HT-29 (cell line): ENCODE measurements around the gene RANBP1. TPM values are rescaled to one million over a fixed set of nuclear protein-coding genes. Genes with fewer than 3 reads are reported as not detected.

Source experiments
- DNase-seq: peaks from one replicate; pipeline ENCODE4 v3.0.0-alpha.2; 2015; ENCODE audit warnings: low spot score
- total RNA-seq: library from RNA; depleted of rRNA; stranded (reverse); fragments of >200 nt; shearing (Covaris generic); gene quantifications from 2 replicates; pipeline ENCODE4 v1.2.3, GENCODE V29; 2014

The RANBP1 gene
- total RNA-seq, 1 experiment from 2014 or later: 978 TPM

DNA sequence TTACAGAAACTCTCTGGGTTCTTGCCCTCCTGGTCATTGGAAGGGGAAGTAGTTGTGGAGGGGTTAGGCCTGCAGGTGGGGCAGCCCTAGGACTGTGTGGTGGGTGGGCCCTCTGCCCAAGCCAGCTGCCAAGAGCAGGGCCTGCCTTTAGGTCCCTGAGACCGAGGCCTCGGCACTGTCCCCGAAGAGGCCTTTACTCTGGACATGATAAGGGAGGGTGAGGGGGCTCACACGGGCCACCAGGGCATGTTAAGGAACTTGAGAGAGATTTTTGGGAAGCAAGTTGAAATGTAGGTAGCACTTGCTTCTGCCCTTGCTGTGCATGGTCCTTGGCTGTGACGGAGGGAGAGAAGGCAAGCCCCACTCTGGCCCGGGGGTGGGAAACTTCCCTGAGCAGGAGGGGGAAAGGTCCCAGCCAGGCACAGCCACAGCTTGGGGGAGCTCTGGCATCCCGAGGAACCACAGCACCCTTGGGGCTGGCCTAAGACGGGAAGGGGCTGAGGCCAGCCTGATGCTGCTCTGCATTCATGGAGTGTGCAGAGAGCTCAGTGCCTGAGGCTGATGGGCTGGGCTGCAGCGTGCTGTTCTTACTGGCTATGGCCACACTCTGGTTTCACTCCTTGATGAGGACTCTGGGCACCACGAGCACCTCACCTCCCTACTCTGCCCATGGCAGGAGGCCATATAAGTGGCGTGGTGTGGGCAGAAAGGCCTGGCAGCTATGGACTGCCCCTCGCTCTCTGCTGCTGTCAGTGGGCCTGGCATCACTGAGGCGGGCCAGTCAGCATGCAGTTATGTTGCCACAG, 7.8 kb upstream of the RANBP1 start:
- no peak for DNase-seq

DNA sequence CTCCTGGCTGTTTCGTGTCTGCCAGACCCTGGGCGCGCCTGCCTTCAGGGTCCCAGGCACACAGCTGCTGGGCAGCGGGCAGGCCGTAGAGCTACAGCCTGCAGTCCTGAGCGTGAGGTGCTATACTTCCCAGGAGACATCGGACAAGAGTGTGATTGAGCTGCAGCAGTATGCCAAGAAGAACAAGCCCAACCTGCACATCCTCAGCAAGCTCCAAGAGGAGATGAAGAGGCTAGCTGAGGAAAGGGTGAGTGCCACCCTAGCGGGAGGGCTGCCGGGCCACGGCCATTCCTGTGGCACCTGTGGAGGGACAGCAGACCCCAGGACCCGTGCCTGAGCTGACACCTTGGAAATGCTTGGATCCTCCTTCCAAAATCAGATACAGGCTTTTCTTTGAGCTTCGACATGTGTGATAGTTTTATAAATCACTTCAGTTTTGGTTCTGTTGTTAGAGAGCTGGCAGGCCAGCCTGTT, 7.1 kb upstream of the RANBP1 start:
- DNase-seq: no peak

DNA sequence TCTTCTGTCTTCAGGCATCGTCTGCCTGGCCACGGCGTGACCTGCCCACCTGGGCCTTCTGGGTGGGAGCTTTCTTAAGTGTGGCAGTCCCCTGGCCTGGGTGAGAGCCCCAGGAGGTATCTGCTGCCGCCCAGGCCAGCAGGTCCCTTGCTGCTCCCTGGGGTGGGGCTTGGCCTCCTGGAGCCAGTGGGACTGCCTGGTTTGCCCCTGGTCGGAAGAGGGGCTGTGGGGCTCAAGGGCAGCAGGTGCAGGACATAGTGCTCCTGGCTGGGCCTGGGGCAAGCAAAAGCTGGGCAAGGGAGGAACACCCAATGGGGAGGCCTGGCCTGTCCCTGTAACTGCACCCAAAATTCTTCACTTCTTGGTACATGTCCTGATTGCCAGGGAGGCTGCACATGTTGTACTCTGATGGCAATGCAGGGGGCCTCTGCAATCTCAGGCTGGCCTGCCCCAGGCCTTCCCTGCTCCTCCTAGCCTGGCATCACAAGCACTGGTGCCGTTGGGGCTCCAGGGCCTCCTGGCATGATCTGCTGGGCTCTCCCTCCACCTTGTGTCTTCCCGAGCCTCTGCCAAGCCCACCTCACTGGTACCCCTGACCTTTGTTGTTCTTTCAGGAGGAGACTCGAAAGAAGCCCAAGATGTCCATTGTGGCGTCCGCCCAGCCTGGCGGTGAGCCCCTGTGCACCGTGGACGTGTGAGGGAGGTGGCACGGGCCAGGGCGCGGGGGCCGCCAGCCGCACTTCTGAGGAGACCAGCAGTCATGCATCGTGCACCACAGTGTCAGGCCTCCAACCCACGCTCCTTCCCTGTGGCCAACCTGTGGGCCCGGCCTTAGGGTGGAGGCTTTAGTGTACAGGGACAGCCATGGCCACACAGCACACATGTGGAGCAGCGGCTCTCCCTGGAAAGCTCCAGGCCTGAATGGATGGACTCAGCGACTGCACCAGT, 6.2 kb upstream of the RANBP1 start:
- DNase-seq: no peak

DNA sequence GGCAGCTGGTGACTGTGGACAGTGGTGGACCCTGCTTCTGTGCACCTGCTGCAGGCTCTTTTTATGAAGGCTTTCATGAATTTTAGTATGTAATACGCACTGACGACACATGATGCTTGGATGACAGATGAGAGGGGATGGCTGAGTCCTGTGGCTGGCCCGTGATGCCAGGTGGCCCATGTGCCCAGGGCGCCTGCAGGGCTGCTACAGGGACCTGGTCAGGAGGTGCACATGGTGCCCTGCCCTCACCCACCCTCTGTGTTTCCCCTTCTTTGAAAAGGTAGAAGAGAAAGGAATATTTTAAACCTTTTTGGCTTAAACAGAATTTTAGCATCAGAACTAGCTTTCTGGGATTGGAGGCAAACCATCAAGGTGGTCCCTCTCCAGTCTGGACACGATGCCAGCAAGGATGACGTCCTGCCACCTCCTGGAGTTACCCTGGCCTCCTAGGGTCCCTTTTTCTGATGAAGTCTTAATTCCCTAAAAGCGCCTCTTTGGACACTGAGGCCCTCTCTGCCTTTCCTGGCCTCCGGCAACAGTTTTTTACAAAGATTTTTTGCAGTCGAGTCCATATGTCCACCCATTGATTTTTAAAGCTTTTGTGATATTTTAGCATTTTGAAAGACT, 5.4 kb upstream of the RANBP1 start:
- no peak for DNase-seq

DNA sequence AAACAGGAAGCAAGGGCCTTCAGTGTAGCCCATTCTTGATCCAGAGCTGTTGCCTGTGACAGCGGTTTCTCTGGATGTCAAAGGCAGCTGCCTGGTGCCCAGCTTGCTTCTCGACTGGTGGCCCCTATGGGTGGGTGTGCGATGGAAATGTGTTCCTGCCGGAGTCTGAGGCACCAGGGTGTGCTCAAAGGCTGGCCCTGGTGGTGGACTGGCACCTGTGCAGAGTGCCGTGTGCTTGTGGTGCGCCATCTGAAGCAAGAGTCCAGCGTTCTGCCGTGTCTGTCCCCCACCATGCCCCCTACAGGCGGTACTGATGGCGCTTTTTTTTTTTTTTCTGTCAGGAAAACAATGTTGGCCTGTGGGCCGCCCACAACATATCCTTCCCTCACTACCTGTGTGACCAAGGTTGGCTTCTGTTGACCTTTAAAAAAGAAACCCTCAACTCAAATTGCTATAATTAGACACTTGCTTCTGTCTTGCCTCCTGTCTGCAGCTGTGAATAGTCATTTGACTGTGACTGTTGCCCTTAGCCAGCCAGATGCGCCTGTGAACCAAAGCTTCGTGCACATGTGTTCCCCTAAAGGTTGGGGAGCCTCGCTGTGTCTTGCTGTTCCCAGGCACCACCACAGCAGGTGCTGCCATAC, 4.7 kb upstream of the RANBP1 start:
- peak; percentile 78 for DNase-seq

DNA sequence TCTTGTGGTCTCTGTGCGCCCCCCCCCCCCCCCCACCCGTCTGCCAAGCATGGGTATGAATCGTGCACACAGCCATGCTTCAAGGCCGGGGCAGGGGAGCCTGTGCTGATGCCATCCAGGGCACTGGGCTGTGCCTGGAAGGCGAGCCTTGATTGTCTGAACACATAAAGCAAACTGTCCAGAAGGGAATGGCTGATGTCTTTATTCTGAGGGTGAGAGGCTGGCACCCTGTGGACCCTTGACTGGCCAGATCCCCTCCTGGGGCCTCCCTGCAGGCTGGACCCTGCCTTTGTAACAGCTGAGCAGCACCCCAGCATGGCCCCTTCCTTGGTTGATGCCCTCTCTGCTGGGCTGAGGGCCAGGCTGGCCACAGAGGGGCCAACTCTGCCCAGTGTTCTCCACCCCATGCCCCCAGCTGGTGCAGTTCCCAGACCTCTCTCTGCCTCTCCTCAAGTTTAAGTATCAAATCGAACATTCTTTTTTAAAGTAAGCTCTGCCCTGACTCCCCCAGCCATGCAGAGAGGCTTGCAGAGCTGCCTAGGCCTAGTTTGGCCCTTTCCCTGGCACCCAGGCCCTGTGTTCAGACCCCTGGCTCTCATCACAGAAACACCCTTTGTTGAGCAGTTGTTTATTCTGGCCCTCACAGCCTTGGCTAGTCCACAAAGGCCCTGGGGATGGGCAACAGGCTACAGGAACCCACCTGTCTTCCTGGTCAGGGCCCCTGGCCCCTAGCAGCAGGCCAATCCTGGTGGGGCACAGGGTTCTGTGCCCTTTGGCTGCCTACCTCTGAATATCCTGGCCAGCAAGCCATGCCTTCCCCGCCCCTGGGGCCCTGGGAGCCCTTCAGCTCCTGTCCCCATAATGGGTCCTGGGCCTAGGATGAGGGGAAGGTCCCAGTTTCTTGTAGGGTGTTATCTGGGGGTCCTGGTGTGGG, 3.9 kb upstream of the RANBP1 start:
- DNase-seq: peak; percentile 17

DNA sequence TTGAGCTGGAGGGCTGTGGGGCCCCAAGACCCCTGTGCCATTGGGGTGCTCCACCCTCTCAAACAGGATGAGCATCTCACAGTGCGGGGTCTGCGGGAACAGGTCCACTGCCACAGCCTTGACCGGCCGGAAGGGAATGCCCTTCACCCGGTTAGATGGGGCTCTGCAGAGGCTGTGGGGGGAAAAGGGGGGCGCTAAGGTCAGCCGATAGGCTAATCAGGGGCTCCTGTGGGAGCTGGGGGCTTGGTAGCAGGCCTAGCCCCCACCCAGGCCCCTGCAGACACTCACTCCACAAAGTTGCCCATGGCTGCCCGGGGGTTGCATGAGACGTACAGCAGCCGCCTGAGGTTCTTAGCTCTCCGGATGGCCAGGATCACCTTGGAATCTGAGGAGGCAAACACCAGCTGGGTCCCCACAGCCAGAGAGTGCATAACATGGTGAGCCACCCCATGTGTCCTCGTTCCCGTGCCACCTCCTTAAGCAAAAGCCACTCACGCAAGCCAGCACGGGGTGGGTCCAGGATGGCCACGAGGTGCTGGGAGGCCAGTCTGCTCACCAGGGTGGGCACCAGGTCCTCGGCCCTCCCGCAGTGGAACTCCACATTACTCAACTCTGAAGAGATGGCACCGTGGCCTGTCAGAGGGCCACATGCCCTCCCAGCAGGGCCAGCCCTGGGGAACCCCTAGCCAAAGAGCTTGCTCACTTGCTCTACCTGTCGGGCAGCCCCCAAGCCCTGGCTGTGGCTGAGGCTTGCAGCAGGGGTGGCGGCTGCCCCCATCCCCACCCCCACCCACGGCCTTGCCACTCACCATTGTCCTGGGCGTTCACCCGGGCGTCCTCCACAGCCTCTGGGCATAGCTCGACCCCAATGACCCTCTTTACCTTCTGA, 3.0 kb upstream of the RANBP1 start:
- no peak for DNase-seq

DNA sequence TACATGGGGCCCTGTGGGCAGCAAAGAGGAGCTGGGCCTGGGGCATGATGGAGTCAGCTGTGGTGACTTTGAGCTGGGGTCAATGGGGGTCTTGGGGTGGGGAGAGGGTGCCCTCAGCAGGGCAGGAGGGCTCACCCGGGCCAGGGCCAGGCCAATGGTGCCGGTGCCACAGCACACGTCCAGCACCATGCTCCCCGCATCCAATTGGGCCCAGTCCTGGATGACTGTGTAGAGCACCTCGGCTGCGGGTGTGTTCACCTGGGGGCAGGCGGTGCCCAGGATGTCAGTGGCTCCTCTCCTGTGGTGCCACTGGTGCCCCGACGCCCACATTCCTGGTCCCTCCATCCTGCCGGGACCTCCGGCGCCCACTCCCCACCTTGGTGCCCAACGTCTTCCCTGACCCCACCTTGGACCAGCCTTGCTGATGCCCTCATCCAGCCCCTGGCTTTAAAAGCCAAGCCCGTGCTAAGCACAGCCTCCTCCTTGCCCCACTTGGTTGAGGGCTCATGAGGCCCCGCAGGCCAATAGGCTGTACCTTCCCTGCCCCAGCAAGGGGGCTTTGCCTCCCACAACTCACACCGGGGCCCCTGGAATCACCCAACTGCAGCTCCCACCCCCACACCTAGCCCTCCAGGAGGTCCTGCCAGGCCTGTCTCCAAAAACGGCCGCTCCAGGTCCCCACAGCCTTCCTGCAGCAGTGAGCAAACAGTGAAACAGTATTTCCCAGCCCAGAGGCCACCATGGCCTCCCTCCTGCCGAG, 2.2 kb upstream of the RANBP1 start:
- no peak for DNase-seq

DNA sequence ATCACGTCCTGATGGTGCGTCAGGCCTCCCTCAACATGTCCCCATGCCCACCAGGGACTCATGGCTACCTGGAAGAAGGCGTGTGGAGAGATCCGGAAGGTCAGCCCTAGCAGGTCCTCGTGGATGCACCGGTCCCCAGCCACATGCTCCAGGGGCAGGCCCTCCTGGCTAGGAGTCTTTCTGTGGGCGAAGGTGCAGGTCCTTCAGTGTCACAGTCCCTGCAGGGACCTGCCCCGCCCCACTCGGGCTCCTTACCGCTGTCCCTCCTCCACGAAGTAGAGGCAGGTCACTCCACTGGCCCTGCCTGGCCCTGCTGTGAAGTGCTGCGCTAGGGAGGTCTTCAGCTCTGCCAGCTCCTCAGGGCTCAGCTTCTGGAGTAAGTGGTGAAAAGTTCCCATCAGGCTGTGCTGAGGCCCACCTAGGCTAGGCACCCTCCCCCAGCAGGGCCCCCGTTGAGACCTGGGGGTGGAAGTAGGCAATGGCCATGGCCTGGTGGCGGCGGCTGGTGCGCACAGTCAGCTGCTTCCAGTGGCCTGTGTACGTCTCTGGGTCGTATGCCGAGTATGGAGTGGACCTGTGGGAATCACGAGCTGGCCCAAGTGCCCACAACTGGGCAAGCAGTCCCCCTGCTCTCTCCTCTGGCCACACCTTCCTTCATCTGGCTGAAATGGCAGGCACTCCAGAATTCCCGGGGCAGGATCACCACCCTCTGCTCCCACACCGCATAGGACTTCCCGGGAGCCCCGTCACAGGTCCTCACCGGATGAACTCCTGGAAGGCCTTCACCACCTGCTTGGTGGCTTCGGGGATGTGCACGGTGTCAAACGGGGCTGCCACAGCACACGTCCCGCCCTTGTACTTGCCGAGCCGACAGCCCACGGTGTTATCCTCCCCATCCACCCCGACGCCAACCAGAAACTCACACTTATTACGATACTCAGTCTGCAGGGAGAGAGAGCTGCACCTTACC, 1.1 kb upstream of the RANBP1 start:
- no peak for DNase-seq

DNA sequence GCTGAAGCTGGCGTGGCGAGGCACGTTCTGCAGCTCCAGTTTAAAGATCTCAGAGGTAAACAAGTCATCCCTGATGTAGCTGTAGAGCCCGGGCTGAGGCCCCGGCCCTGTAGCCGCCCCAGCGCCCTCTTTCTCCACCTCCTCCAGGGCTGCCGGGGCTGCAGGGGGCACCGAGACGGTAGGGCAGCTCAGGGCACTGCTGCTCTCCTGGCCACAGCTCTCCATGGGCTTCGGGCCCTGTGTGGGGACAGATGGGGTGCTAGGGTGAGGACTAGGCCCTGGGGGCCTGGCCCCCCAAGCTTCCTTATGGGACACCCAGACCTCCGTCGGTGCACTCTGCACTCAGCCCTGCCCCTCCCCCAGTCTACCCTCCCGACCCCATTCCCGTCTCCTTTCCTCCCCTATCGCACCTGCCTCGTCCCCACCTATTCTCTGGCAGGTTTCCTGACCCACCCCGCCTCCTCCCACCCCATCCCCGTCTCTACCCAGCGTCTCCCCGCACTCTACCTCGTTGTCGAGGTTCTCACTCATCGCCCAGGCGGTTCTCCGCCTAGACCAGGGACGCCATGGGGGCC, 559 bp downstream of the RANBP1 start:
- no peak for DNase-seq

DNA sequence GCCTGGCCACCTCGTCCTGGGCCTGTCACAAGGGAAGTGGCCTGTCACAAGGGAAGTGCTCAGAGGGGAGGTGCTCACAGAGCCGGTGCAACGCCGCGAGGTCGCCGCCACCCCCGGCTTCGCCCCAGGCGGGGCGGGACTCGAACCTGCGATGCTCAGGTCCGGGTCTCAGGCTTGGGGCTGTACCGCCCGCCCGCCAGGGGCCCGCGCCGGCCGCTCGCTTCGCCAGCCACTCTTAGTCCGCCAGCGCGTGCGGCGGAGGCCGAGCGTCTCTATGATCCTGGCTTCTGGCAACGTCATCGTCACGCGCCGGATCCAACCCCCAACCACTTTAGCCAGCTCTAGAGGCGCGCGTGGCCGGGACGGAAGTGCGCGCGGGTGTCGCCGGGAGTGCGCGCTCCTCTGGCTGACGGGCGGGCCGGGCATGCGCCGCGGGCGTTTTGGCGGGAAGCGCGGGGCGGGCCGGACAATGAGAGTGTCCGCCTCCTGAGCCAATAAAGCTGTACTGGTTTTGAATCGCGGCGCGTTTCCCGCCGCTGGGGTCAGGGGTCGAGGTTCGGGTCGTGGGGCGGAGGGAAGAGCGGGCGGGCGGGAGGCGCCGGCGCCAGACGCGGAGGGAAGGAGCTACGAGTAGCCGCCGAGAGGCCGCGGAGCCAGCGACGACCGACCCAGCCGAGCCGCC, 1.2 kb downstream of the RANBP1 start, which contains the start of gene TRMT2A:
Gene TRMT2A, minus strand, starts transcription at position 276 of the 682 bp plus-strand sequence. CDS start 320 bp downstream, outside the sequence.
- peak; percentile 100 for DNase-seq

DNA sequence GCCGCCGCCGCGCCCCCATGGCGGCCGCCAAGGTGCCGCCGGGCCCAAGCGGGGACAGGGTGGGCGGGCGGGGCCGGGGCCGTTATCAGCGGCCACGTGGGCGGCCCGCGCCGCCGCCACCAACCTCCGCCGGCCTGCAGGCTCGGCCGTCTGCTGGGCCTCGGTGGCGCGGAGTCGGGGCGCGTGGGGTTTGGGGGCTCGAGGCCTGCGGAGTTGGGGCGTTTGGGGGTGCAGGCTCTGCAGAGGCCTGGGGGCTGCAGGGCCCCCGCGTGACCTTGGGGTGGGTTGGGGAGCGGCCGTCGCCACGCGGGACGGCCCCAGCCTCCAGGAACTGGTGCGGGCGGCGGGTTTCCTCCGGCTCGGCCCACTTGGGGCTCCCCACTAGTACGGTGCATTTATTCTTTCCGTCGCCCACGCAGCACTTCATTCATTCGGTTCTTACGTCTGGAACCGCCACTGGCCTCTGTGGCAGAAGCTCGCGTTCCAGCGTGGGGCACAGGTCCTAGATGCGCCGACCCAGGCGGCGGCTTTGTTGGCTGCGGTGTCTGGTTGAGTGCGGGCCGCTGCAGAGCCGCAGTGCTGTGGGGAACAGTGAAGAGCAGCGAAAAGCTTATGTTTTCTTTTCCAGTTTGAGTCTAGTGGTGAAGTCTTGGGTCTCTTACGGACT, 1.9 kb downstream of the RANBP1 start:
- peak; percentile 73 for DNase-seq

DNA sequence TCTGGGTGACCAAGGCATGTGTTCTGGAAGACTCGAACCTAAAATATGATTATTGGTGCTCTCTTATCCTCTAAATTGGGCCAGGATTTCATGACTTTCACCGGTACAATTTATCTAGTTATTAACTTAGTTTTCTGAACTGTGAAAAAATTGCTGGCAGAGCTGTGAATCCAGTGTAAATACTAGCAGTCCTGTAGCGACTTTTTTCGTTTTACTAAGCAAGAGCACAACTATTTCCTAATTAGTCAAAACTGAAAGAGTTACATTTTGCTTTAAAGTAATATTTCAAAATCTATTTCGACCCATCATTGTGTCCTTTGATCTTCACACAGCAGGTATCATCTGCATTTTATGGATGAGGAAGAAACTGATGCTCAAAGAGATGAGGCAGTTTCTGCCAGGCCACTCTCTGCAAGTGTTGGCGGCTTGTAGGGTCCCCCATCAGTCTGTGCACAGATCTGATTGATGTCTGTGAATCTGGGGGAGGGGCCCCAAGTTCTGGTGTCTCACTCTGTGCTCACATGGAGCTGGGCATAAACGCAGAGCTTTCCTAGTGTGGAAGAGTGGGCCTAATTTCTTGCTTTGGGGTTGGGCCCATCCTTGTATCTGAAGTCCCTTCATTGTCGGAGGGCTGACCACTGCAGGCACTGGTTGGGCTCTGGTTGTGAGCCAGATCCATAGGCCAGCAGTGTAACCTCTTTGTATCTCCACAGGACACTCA, 2.6 kb downstream of the RANBP1 start:
- peak; percentile 31 for DNase-seq

DNA sequence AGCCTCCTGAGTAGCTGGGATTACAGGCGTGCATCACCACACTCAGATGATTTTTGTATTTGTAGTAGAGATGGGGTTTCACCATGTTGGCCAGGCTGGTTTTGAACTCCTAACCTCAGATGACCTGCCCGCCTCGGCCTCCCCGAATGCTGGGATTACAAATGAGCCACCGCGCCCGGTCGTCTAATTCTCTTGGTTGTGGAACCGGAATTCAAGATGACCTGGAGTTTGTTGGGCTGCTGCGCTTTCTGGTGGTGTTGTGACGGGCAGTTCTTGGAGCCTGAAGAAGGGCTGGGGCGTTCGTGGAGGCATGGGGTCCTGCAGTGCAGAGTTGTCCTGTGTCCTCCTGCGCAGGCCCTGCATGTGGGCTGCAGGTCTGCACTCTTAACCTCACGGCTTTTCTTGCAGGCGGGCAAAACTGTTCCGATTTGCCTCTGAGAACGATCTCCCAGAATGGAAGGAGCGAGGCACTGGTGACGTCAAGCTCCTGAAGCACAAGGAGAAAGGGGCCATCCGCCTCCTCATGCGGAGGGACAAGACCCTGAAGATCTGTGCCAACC, 6.0 kb downstream of the RANBP1 start:
- DNase-seq: no peak
